H9 (cell line): ENCODE data around the gene FOXK1. TPM values are rescaled to one million over a fixed set of nuclear protein-coding genes. Genes with fewer than 3 reads are reported as not detected.
A peak's percentile ranks its signal among the peaks of the same experiment; 100 is the strongest.

ENCODE experiments used
- DNase-seq: peaks from one replicate; pipeline ENCODE4 v3.0.0-alpha.2; 2017
- H2AFZ ChIP-seq: one replicate; pipeline ENCODE4 v1.6.1; 2013; ENCODE audit warnings: mild to moderate bottlenecking, low read length, control low read depth, moderate library complexity
- H2AK5ac ChIP-seq: 2 replicates; pipeline ENCODE4 v1.6.1; 2013; ENCODE audit warnings: low read length, control low read depth, mixed read lengths; ENCODE audit not compliant: insufficient read length
- H2BK120ac ChIP-seq: one replicate; pipeline ENCODE4 v1.6.1; 2013; ENCODE audit warnings: low read depth, mild to moderate bottlenecking, low read length, control low read depth, inconsistent platforms; ENCODE audit not compliant: poor library complexity, severe bottlenecking
- H2BK12ac ChIP-seq: 2 replicates; pipeline ENCODE4 v1.6.1; 2013; ENCODE audit warnings: low read length, control low read depth, mixed read lengths, low read depth; ENCODE audit not compliant: insufficient read length
- H2BK15ac ChIP-seq: 2 replicates; pipeline ENCODE4 v1.6.1; 2013; ENCODE audit warnings: low read depth, low read length, control low read depth
- H2BK20ac ChIP-seq: one replicate; pipeline ENCODE4 v1.6.1; 2013; ENCODE audit warnings: low read depth, mild to moderate bottlenecking, low read length, control low read depth, inconsistent platforms; ENCODE audit not compliant: poor library complexity, severe bottlenecking
- H2BK5ac ChIP-seq: 2 replicates; pipeline ENCODE4 v1.6.1; 2013; ENCODE audit warnings: low read length, control low read depth, mixed read lengths; ENCODE audit not compliant: insufficient read length
- H3K14ac ChIP-seq: 2 replicates; pipeline ENCODE4 v1.6.1; 2013; ENCODE audit warnings: low read length, control low read depth; ENCODE audit not compliant: insufficient read depth
- H3K18ac ChIP-seq: 2 replicates; pipeline ENCODE4 v1.6.1; 2013; ENCODE audit warnings: low read depth, mild to moderate bottlenecking, mixed read lengths, low read length, control low read depth; ENCODE audit not compliant: insufficient read length
- H3K23ac ChIP-seq: 2 replicates; pipeline ENCODE4 v1.6.1; 2013; ENCODE audit warnings: low read length, control low read depth, mixed read lengths, low read depth; ENCODE audit not compliant: insufficient read length
- H3K23me2 ChIP-seq: 2 replicates; pipeline ENCODE4 v1.6.1; 2013; ENCODE audit warnings: low read depth, mild to moderate bottlenecking, mixed read lengths, low read length, control low read depth; ENCODE audit not compliant: insufficient read length, poor library complexity, severe bottlenecking
- H3K27ac ChIP-seq: 2 replicates; pipeline ENCODE4 v1.5.1; 2013; ENCODE audit warnings: low read length, control low read depth, mixed read lengths, low read depth; ENCODE audit not compliant: insufficient read length
- H3K27me3 ChIP-seq: 2 replicates; pipeline ENCODE4 v1.6.1; 2013; ENCODE audit warnings: low read length, control low read depth, inconsistent platforms; ENCODE audit not compliant: insufficient read depth
- H3K4ac ChIP-seq: 2 replicates; pipeline ENCODE4 v1.6.1; 2013; ENCODE audit warnings: low read depth, mild to moderate bottlenecking, control low read depth, inconsistent platforms, low read length, moderate library complexity
- H3K4me1 ChIP-seq: 2 replicates; pipeline ENCODE4 v1.6.1; 2013; ENCODE audit warnings: low read length, control low read depth, inconsistent platforms; ENCODE audit not compliant: insufficient read depth
- H3K4me2 ChIP-seq: 2 replicates; pipeline ENCODE4 v1.6.1; 2013; ENCODE audit warnings: low read length, control low read depth, mixed read lengths; ENCODE audit not compliant: insufficient read length, insufficient read depth
- H3K56ac ChIP-seq: 2 replicates; pipeline ENCODE4 v1.6.1; 2013; ENCODE audit warnings: low read depth, mild to moderate bottlenecking, mixed read lengths, low read length, control low read depth; ENCODE audit not compliant: insufficient read length
- H3K79me1 ChIP-seq: 2 replicates; pipeline ENCODE4 v1.6.1; 2013; ENCODE audit warnings: low read depth, mild to moderate bottlenecking, moderate library complexity, low read length, control low read depth, inconsistent platforms; ENCODE audit not compliant: insufficient read depth, poor library complexity, severe bottlenecking
- H3K79me2 ChIP-seq: 2 replicates; pipeline ENCODE4 v1.6.1; 2013; ENCODE audit warnings: low read length, control low read depth, inconsistent platforms; ENCODE audit not compliant: insufficient read depth
- H3K9ac ChIP-seq: 2 replicates; pipeline ENCODE4 v1.6.1; 2013; ENCODE audit warnings: low read length, control low read depth, mixed read lengths; ENCODE audit not compliant: insufficient read length; ENCODE audit errors: extremely low read depth
- H3K9me3 ChIP-seq: one replicate; pipeline ENCODE4 v1.6.1; 2013; ENCODE audit warnings: low read depth, low read length, inconsistent platforms; ENCODE audit not compliant: control insufficient read depth
- H3T11ph ChIP-seq: one replicate; pipeline ENCODE4 v1.6.1; 2013; ENCODE audit warnings: mild to moderate bottlenecking, low read length, control low read depth, inconsistent platforms
- H4K20me1 ChIP-seq: one replicate; pipeline ENCODE4 v1.6.1; 2013; ENCODE audit not compliant: control insufficient read depth, insufficient read length, insufficient read depth
- H4K5ac ChIP-seq: 2 replicates; pipeline ENCODE4 v1.6.1; 2013; ENCODE audit warnings: low read depth, mild to moderate bottlenecking, mixed read lengths, low read length, control low read depth; ENCODE audit not compliant: insufficient read length
- H4K8ac ChIP-seq: replicated peaks from 2 replicates; pipeline ENCODE4 v1.6.1; 2013; ENCODE audit warnings: low read length, control low read depth, mixed read lengths, low read depth; ENCODE audit not compliant: insufficient read length
- H4K91ac ChIP-seq: 2 replicates; pipeline ENCODE4 v1.6.1; 2013; ENCODE audit warnings: low read depth, mild to moderate bottlenecking, moderate library complexity, mixed read lengths, low read length, control low read depth; ENCODE audit not compliant: insufficient read length
- H3K27ac Mint-ChIP-seq, 3 experiments: 2 replicates in 2 of 3; 3 replicates in 1 of 3; pipeline ENCODE4 v1.8.0; 2020 to 2021; ENCODE audit warnings: mixed read lengths in 3 of 3, mild to moderate bottlenecking in 1 of 3, moderate library complexity in 1 of 3
- H3K27me3 Mint-ChIP-seq: 2 replicates; pipeline ENCODE4 v1.8.0; 2021; ENCODE audit warnings: low read depth, mild to moderate bottlenecking, moderate library complexity, mixed read lengths
- H3K36me3 Mint-ChIP-seq, 3 experiments: 2 replicates in 2 of 3; 3 replicates in 1 of 3; pipeline ENCODE4 v1.8.0; 2020 to 2021; ENCODE audit warnings: low read depth in 3 of 3, mixed read lengths in 3 of 3; ENCODE audit not compliant: insufficient read depth in 1 of 3
- H3K4me1 Mint-ChIP-seq, 2 experiments: 2 replicates each; pipeline ENCODE4 v1.8.0; 2020; ENCODE audit warnings: mixed read lengths in 2 of 2
- H3K4me3 Mint-ChIP-seq, 2 experiments: 2 replicates in 1 of 2; 3 replicates in 1 of 2; pipeline ENCODE4 v1.8.0; 2020 to 2021; ENCODE audit warnings: mild to moderate bottlenecking in 2 of 2, mixed read lengths in 2 of 2, moderate library complexity in 1 of 2
- H3K9me3 Mint-ChIP-seq, 2 experiments: 2 replicates in 1 of 2; 3 replicates in 1 of 2; pipeline ENCODE4 v1.8.0; 2020; ENCODE audit warnings: mild to moderate bottlenecking in 2 of 2, mixed read lengths in 2 of 2, moderate library complexity in 1 of 2
- CTCF ChIP-seq: fragments of 200-600 bp; sonication (generic); conservative IDR thresholded peaks from 3 replicates; pipeline ENCODE4 v1.8.0; 2021; ENCODE audit warnings: antibody characterized with exemption, mild to moderate bottlenecking
- WGBS: extraction: QIAGEN DNeasy Blood & Tissue Kit; methylation state at CpG from one replicate; pipeline ENCODE4 v1.1.7; 2013; ENCODE audit warnings: missing lambda C conversion rate, low lambda C conversion rate, mixed read lengths; ENCODE audit not compliant: insufficient read length; ENCODE audit errors: extremely low coverage; 5-methylcytosine and 5-hydroxymethylcytosine counted together
- total RNA-seq: library from RNA; stranded (reverse); gene quantifications from 2 replicates; pipeline ENCODE4 v1.2.1, GENCODE V29; 2021

The FOXK1 gene
- total RNA-seq, 1 experiment from 2014 or later: 14.4 TPM

GRCh38 chr7:4753598-4754432 is 71.7 kb downstream of the FOXK1 start:
- Histone ChIP-seq H3K4me2 (no peak overlapping the region), H4K8ac (no peak overlapping the region), H2AFZ (no peak overlapping the region), H2BK15ac (no peak overlapping the region), H2BK12ac (no peak overlapping the region), H3K4ac (no peak overlapping the region), H3K18ac (no peak overlapping the region), H3K79me1 (no peaks in the 10 kb centered on the region), H4K5ac (no peak overlapping the region), H2AK5ac (no peak overlapping the region), H2BK120ac (no peak overlapping the region), H3K23ac (no peak overlapping the region), H3K14ac (no peak overlapping the region; the same call in 1 of the 2 replicates), H3K23me2 (no peaks in the 10 kb centered on the region), H3K56ac (no peak overlapping the region), H2BK20ac (no peak overlapping the region), H3K27ac (no peak overlapping the region), H3K27me3 (no peaks in the 10 kb centered on the region), H3K9me3 (no peaks in the 10 kb centered on the region), H3K4me1 (no peaks in the 10 kb centered on the region), H4K20me1 (no peaks in the 10 kb centered on the region), H3K9ac (no peak overlapping the region), H3K79me2 (no peaks in the 10 kb centered on the region), H2BK5ac (no peak overlapping the region), H3T11ph (no peak overlapping the region), H4K91ac (no peak overlapping the region)
- no CpG with 5 or more reads among the region's 31 CpGs for WGBS
- Mint-ChIP-seq H3K27ac (no peak overlapping the region), H3K36me3 (peaks cover 5 to 10% (median 9%) of the 10 kb centered on the region in 3 experiments; a peak in 5 of 7 replicates), H3K27me3 (peaks cover 8% of the 10 kb centered on the region), H3K4me3 (no peak overlapping the region), H3K9me3 (no peaks in the 10 kb centered on the region), H3K4me1 (no peaks in the 10 kb centered on the region)
- peak; percentile 95 for TF ChIP-seq CTCF
- DNase-seq: peak; percentile 89
